K562 (cell line): ENCODE data around the gene TOR1A. TPM values are rescaled to one million over a fixed set of nuclear protein-coding genes. Genes with fewer than 3 reads are reported as not detected.
A peak's percentile ranks its signal among the peaks of the same experiment; 100 is the strongest.

ENCODE experiments used
- ATAC-seq: fragments of 200-7000 bp; cut with Tn5 transposase; 3 replicates; pipeline ENCODE4 v1.9.1; 2020; ENCODE audit warnings: moderate library complexity
- BruUV-seq: library from RNA; stranded (reverse); fragments of 400-500 nt; replicated peaks from 2 replicates; lab custom pipeline; 2021; lab: Mats Ljungman, UMichigan
- CTCF ChIA-PET: fragments of 300-600 bp; formaldehyde crosslinking; extraction: SDS; loops from one replicate; lab custom pipeline; 2021; ENCODE audit warnings: low intra/inter-chr PET ratio; lab: Yijun Ruan, JAX
- POLR2A ChIA-PET: fragments of 300-600, 350-650 bp; sonication (Branson Sonifier 250); formaldehyde crosslinking; extraction: SDS; loops from one replicate; lab custom pipeline; 2021; ENCODE audit warnings: antibody characterized with exemption, inconsistent platforms; lab: Yijun Ruan, JAX
- DNase-seq, 4 experiments: peaks; one replicate each; pipeline versions ENCODE4 v3.0.0 to v3.0.0-alpha.2; 2011 to 2018; ENCODE audit warnings: low spot score in 3 of 4, mixed read lengths in 3 of 4; ENCODE audit errors: extremely low read depth in 1 of 4
- FAIRE-seq: peaks from 2 replicates; lab custom pipeline; 2011; peaks lifted over from hg19 to GRCh38; lab: Jason Lieb, UNC
- H2AFZ ChIP-seq: 2 replicates; pipeline ENCODE4 v1.6.0; 2011; ENCODE audit warnings: low read depth, low read length, control low read depth, inconsistent platforms
- H3K27ac ChIP-seq: fragments of 200-600 bp; 3 replicates; pipeline ENCODE4 v1.8.0; 2011; ENCODE audit warnings: low read depth, mild to moderate bottlenecking, control low read depth, inconsistent platforms, low read length, moderate library complexity, mixed read lengths; ENCODE audit errors: extremely low read depth
- H3K27me3 ChIP-seq, 2 experiments: fragments of 300-600 bp in 1 of 2; 2 replicates in 1 of 2; 3 replicates in 1 of 2; pipeline versions ENCODE4 v1.6.0 to v1.8.0; 2011; ENCODE audit warnings: inconsistent platforms in 2 of 2, low read length in 2 of 2, mild to moderate bottlenecking in 1 of 2, mixed read lengths in 1 of 2, moderate library complexity in 1 of 2; ENCODE audit not compliant: control insufficient read depth in 2 of 2, insufficient read depth in 2 of 2
- H3K36me3 ChIP-seq: fragments of 300-600 bp; 3 replicates; pipeline ENCODE4 v1.8.0; 2011; ENCODE audit warnings: mild to moderate bottlenecking, low read length, inconsistent platforms; ENCODE audit not compliant: control insufficient read depth, insufficient read depth
- H3K4me1 ChIP-seq, 2 experiments: fragments of 200-600 bp in 1 of 2; replicated peaks in 1 of 2; 2 replicates in 1 of 2; 3 replicates in 1 of 2; pipeline versions ENCODE4 v1.5.1 to v1.8.0; 2011; ENCODE audit warnings: inconsistent platforms in 2 of 2, low read length in 2 of 2, mild to moderate bottlenecking in 1 of 2, mixed read lengths in 1 of 2, moderate library complexity in 1 of 2; ENCODE audit not compliant: control insufficient read depth in 2 of 2, insufficient read depth in 2 of 2
- H3K4me2 ChIP-seq: 2 replicates; pipeline ENCODE4 v1.6.1; 2011; ENCODE audit warnings: low read length, control low read depth, inconsistent platforms, mixed read lengths; ENCODE audit not compliant: insufficient read depth
- H3K4me3 ChIP-seq: fragments of 200-600 bp; sonication (generic), shearing (Covaris generic); 2 replicates; pipeline ENCODE4 v1.5.1; 2016; ENCODE audit warnings: control low read depth, inconsistent platforms
- H3K79me2 ChIP-seq: fragments of 200-600 bp; 3 replicates; pipeline ENCODE4 v1.8.0; 2011; ENCODE audit warnings: low read length, inconsistent platforms; ENCODE audit not compliant: control insufficient read depth, insufficient read depth
- H3K9ac ChIP-seq, 2 experiments: 2 replicates each; pipeline versions ENCODE4 v1.6.0 to v1.6.1; 2011; ENCODE audit warnings: low read depth in 2 of 2, low read length in 2 of 2, control low read depth in 1 of 2, inconsistent platforms in 1 of 2, mild to moderate bottlenecking in 1 of 2, mixed read lengths in 1 of 2; ENCODE audit not compliant: insufficient read depth in 1 of 2
- H3K9me1 ChIP-seq: one replicate; pipeline ENCODE4 v1.6.0; 2011; ENCODE audit warnings: inconsistent platforms, mild to moderate bottlenecking, low read length, moderate library complexity; ENCODE audit not compliant: control insufficient read depth, insufficient read depth
- H3K9me3 ChIP-seq: replicated peaks from 2 replicates; pipeline ENCODE4 v1.5.1; 2011; ENCODE audit warnings: low read depth, low read length, inconsistent platforms; ENCODE audit not compliant: control insufficient read depth, insufficient read depth
- H4K20me1 ChIP-seq: replicated peaks from 2 replicates; pipeline ENCODE4 v1.6.1; 2011; ENCODE audit warnings: low read length, inconsistent platforms, mixed read lengths; ENCODE audit not compliant: control insufficient read depth, insufficient read depth
- CBFA2T2 ChIP-seq: fragments of 450-650 bp; conservative IDR thresholded peaks from 2 replicates; pipeline ENCODE4 v1.6.1; 2017; ENCODE audit warnings: mild to moderate bottlenecking
- CBX1 ChIP-seq: sonication (generic); IDR thresholded peaks from 2 replicates; pipeline ENCODE4 v1.6.1; 2016; ENCODE audit warnings: antibody characterized with exemption, low read depth, mild to moderate bottlenecking
- CREB1 ChIP-seq, 2 experiments: sonication (generic) in 1 of 2; formaldehyde crosslinking in 1 of 2; IDR thresholded peaks; 2 replicates each; pipeline versions ENCODE4 v1.6.1 to v1.8.0; 2012 to 2022; ENCODE audit warnings: inconsistent platforms in 1 of 2, mild to moderate bottlenecking in 1 of 2, missing genetic modification reagents in 1 of 2, moderate library complexity in 1 of 2
- DPF2 ChIP-seq: fragments of 450-650 bp; IDR thresholded peaks from 2 replicates; pipeline ENCODE4 v1.6.1; 2016
- IRF2 ChIP-seq: sonication (generic); formaldehyde crosslinking; IDR thresholded peaks from 2 replicates; pipeline ENCODE4 v1.8.1; 2022; ENCODE audit warnings: mild to moderate bottlenecking, missing genetic modification reagents
- NFE2 ChIP-seq: IDR thresholded peaks from 2 replicates; pipeline ENCODE4 v1.6.1; 2014; ENCODE audit warnings: antibody characterized with exemption, low read depth
- NFRKB ChIP-seq: fragments of 450-650 bp; IDR thresholded peaks from 2 replicates; pipeline ENCODE4 v1.6.1; 2016; ENCODE audit warnings: low read depth
- RAD51 ChIP-seq: fragments of 450-650 bp; IDR thresholded peaks from 2 replicates; pipeline ENCODE4 v1.7.1; 2016; ENCODE audit warnings: low read depth, mild to moderate bottlenecking, borderline replicate concordance
- RBM22 ChIP-seq: fragments of 200-400 bp; formaldehyde crosslinking; IDR thresholded peaks from 2 replicates; pipeline ENCODE4 v1.6.1; 2018; ENCODE audit warnings: low read length, low read depth; ENCODE audit not compliant: poor library complexity, severe bottlenecking
- ZKSCAN8 ChIP-seq: fragments of 200-800 bp; sonication (Bioruptor generic); IDR thresholded peaks from 2 replicates; pipeline ENCODE4 v1.6.1; 2016; ENCODE audit warnings: missing genetic modification characterization, missing compliant biosample characterization
- WGBS: fragments of 100-300 bp; shearing (Covaris generic); methylation state at CpG from one replicate; pipeline ENCODE4 v1.1.6; 2016; ENCODE audit warnings: low coverage, mixed read lengths; ENCODE audit not compliant: insufficient coverage; ENCODE audit errors: missing lambda C conversion rate; 5-methylcytosine and 5-hydroxymethylcytosine counted together
- in situ Hi-C: fragments of 300-500 bp; cut with MboI; formaldehyde crosslinking; loops from 4 replicates; pipeline ENCODE4 v1.15.0; 2018; ENCODE audit warnings: inconsistent platforms, mixed read lengths
- intact Hi-C: fragments of 100-400 bp; cut with micrococcal nuclease; formaldehyde crosslinking; loops from 2 replicates; pipeline ENCODE4 v1.14.2; 2022
- polyA plus RNA-seq, 8 experiments: library from polyadenylated mRNA; depleted of rRNA in 4 of 8; stranded (reverse) in 5 of 8; unstranded in 3 of 8; fragments of >200 nt; fragmentation: Nextera tagmentation in 2 of 8; fragmentation: Illumina TruSeq in 1 of 8; extraction: Ambion mirVana in 2 of 8; extraction: Trizol in 1 of 8; gene quantifications; 2 replicates each; pipeline versions ENCODE4 v1.2.1 to v1.2.3, GENCODE V29; 2011 to 2014; ENCODE audit warnings: inconsistent platforms in 1 of 8, missing spikeins in 1 of 8
- total RNA-seq, 7 experiments: library from RNA; depleted of rRNA in 6 of 7; stranded (reverse); fragments of >200 nt in 6 of 7; fragmentation: Illumina TruSeq in 2 of 7; extraction: Trizol in 2 of 7; gene quantifications; 2 replicates each; pipeline versions ENCODE4 v1.2.1 to v1.2.3, GENCODE V29; 2011 to 2021; ENCODE audit warnings: low replicate concordance in 1 of 7
- TF ChIP-seq, protein P1 (sequence below): sonication (generic); formaldehyde crosslinking; IDR thresholded peaks from 2 replicates; pipeline ENCODE4 v1.5.0; 2020; ENCODE audit warnings: missing genetic modification reagents
- TF ChIP-seq, protein P2 (sequence below): fragments of 250-450 bp; sonication (Bioruptor Pico); IDR thresholded peaks from 2 replicates; pipeline ENCODE4 v1.4.0; 2020; ENCODE audit warnings: borderline replicate concordance
- TF ChIP-seq, protein P3 (sequence below): fragments of 250-450 bp; sonication (Bioruptor Pico); IDR thresholded peaks from 2 replicates; pipeline ENCODE4 v1.8.0; 2022; ENCODE audit warnings: moderate library complexity, mild to moderate bottlenecking, inconsistent platforms
- TF ChIP-seq, protein P4 (sequence below): sonication (generic); formaldehyde crosslinking; IDR thresholded peaks from 2 replicates; pipeline ENCODE4 v1.9.0; 2022; ENCODE audit warnings: mild to moderate bottlenecking, missing genetic modification reagents
- TF ChIP-seq, protein P5 (sequence below): fragments of 450-650 bp; formaldehyde crosslinking; IDR thresholded peaks from 2 replicates; pipeline ENCODE4 v1.4.0; 2020; ENCODE audit warnings: mild to moderate bottlenecking, mixed read lengths

Gene TOR1A
- total and polyA plus RNA-seq, 9 of the 15 experiments (the other 6 are each of a cell fraction or from before 2014, with no cell fraction given) = 4.5 to 85.8 (median 51.3) TPM

DNA sequence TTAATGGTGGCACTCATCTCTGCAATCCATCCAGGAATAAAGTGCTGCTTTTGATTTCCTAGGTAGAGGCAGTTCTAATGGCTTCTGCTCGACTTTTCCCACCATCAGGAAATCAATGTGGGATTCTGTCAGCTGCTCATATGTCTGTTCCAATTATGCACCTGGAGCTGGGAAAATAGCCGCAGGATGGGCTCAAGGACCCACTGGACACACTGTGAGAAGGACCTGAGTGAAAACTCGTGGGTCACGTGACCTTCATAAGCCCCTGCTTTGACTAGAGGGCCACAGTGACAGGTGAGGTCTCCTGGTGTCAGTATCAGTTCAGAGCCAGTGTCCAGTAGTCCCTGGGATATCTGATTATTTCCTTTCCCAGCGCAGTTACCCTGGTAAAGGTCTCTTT is 53.2 kb downstream of the TOR1A start:
- Histone ChIP-seq H3K79me2 (no peaks in the 10 kb centered on the region), H3K4me1 (peaks cover 10 to 21% of the 10 kb centered on the region in 2 experiments; a peak in 4 of 5 replicates), H4K20me1 (no peaks in the 10 kb centered on the region), H3K27ac (no peak overlapping the region), H3K36me3 (no peaks in the 10 kb centered on the region), H2AFZ (no peak overlapping the region), H3K9me3 (no peaks in the 10 kb centered on the region), H3K4me2 (no peak overlapping the region), H3K9ac (peak overlapping the region in 1 of 2 experiments; percentile 30; a peak in 1 of 4 replicates), H3K9me1 (peaks cover 4% of the 10 kb centered on the region), H3K27me3 (no peaks in the 10 kb centered on the region), H3K4me3 (no peak overlapping the region)
- no peak for ATAC-seq
- BruUV-seq = no TSS peak
- TF ChIP-seq, protein P1, sequence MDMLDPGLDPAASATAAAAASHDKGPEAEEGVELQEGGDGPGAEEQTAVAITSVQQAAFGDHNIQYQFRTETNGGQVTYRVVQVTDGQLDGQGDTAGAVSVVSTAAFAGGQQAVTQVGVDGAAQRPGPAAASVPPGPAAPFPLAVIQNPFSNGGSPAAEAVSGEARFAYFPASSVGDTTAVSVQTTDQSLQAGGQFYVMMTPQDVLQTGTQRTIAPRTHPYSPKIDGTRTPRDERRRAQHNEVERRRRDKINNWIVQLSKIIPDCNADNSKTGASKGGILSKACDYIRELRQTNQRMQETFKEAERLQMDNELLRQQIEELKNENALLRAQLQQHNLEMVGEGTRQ (CRISPR knock-in tag) = peak; percentile 66
- TF ChIP-seq CREB1 (IDR thresholded peaks at IDR 0.05) (no peak), CREB1 (CRISPR knock-in tag; IDR thresholded peaks at IDR 0.05) (no peak), NFRKB (no peak), RAD51 (peak; percentile 81), NFE2 (no peak), CBFA2T2 (peak; percentile 36; the same call in 1 of the 2 replicates), RBM22 (no peak), ZKSCAN8 (CRISPR knock-in tag) (no peak), DPF2 (no peak), IRF2 (CRISPR knock-in tag) (no peak), CBX1 (no peak)
- TF ChIP-seq, protein P2, sequence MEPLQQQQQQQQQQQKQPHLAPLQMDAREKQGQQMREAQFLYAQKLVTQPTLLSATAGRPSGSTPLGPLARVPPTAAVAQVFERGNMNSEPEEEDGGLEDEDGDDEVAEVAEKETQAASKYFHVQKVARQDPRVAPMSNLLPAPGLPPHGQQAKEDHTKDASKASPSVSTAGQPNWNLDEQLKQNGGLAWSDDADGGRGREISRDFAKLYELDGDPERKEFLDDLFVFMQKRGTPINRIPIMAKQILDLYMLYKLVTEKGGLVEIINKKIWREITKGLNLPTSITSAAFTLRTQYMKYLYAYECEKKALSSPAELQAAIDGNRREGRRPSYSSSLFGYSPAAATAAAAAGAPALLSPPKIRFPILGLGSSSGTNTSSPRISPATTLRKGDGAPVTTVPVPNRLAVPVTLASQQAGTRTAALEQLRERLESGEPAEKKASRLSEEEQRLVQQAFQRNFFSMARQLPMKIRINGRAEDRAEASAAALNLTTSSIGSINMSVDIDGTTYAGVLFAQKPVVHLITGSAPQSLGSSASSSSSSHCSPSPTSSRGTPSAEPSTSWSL (CRISPR knock-in tag) = no peak
- TF ChIP-seq, protein P3, sequence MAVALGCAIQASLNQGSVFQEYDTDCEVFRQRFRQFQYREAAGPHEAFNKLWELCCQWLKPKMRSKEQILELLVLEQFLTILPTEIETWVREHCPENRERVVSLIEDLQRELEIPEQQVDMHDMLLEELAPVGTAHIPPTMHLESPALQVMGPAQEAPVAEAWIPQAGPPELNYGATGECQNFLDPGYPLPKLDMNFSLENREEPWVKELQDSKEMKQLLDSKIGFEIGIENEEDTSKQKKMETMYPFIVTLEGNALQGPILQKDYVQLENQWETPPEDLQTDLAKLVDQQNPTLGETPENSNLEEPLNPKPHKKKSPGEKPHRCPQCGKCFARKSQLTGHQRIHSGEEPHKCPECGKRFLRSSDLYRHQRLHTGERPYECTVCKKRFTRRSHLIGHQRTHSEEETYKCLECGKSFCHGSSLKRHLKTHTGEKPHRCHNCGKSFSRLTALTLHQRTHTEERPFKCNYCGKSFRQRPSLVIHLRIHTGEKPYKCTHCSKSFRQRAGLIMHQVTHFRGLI (CRISPR knock-in tag) = no peak
- TF ChIP-seq, protein P4, sequence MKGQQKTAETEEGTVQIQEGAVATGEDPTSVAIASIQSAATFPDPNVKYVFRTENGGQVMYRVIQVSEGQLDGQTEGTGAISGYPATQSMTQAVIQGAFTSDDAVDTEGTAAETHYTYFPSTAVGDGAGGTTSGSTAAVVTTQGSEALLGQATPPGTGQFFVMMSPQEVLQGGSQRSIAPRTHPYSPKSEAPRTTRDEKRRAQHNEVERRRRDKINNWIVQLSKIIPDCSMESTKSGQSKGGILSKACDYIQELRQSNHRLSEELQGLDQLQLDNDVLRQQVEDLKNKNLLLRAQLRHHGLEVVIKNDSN (CRISPR knock-in tag) = peak; percentile 61
- TF ChIP-seq, protein P5, sequence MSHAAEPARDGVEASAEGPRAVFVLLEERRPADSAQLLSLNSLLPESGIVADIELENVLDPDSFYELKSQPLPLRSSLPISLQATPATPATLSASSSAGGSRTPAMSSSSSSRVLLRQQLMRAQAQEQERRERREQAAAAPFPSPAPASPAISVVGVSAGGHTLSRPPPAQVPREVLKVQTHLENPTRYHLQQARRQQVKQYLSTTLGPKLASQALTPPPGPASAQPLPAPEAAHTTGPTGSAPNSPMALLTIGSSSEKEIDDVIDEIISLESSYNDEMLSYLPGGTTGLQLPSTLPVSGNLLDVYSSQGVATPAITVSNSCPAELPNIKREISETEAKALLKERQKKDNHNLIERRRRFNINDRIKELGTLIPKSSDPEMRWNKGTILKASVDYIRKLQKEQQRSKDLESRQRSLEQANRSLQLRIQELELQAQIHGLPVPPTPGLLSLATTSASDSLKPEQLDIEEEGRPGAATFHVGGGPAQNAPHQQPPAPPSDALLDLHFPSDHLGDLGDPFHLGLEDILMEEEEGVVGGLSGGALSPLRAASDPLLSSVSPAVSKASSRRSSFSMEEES (CRISPR knock-in tag) = peak; percentile 89
- FAIRE-seq = no peak
- intact Hi-C loops (no loop called here), in situ Hi-C loops (no loop called here)
- DNase-seq = peak in 1 of 4 experiments; percentile 6
- ChIA-PET POLR2A (interaction anchor here (2.1 kb wide), 1 partner anchor 22 kb away, joined by 5 read pairs; no protein-coding TSS in a partner anchor), CTCF (no interaction called here)
- WGBS = 38% methylated on average over 5 of the region's 5 CpGs
